HepG2 (cell line): ENCODE results near the gene RPS8. TPM values are rescaled to one million over a fixed set of nuclear protein-coding genes. Genes with fewer than 3 reads are reported as not detected.
A peak's percentile ranks its signal among the peaks of the same experiment; 100 is the strongest.

ENCODE experiments used
- ADNP ChIP-seq: sonication (generic); formaldehyde crosslinking; IDR thresholded peaks from 2 replicates; pipeline ENCODE4 v1.4.0; 2020; ENCODE audit warnings: missing genetic modification reagents
- FOSL2 ChIP-seq: sonication (generic); formaldehyde crosslinking; IDR thresholded peaks from 2 replicates; pipeline ENCODE4 v1.4.0; 2020; ENCODE audit warnings: missing genetic modification reagents
- KLF13 ChIP-seq: sonication (generic); formaldehyde crosslinking; IDR thresholded peaks from 2 replicates; pipeline ENCODE4 v1.4.0; 2020; ENCODE audit warnings: mild to moderate bottlenecking, missing genetic modification reagents
- MXI1 ChIP-seq: IDR thresholded peaks from 3 replicates; pipeline ENCODE4 v1.6.1; 2012; ENCODE audit warnings: low read depth, low read length, inconsistent platforms, borderline replicate concordance
- NFIB ChIP-seq: sonication (generic); formaldehyde crosslinking; IDR thresholded peaks from 2 replicates; pipeline ENCODE4 v1.9.0; 2021; ENCODE audit warnings: missing genetic modification reagents, mild to moderate bottlenecking, borderline replicate concordance
- PAF1 ChIP-seq: IDR thresholded peaks from 2 replicates; pipeline ENCODE4 v1.6.1; 2016; ENCODE audit warnings: missing genetic modification reagents, missing compliant biosample characterization
- PHB2 ChIP-seq: fragments of 450-650 bp; IDR thresholded peaks from 2 replicates; pipeline ENCODE4 v1.6.1; 2018; ENCODE audit not compliant: partially characterized antibody
- PHF21A ChIP-seq: sonication (generic); formaldehyde crosslinking; IDR thresholded peaks from 2 replicates; pipeline ENCODE4 v1.5.0; 2020; ENCODE audit warnings: mild to moderate bottlenecking, missing genetic modification reagents
- SRF ChIP-seq: IDR thresholded peaks from 2 replicates; pipeline ENCODE4 v1.6.1; 2011; ENCODE audit warnings: mild to moderate bottlenecking, low read depth, low read length, moderate library complexity
- ZFAT ChIP-seq: sonication (generic); formaldehyde crosslinking; conservative IDR thresholded peaks from 2 replicates; pipeline ENCODE4 v1.8.1; 2023; ENCODE audit warnings: missing genetic modification reagents, inconsistent platforms
- ZNF235 ChIP-seq: sonication (generic); formaldehyde crosslinking; IDR thresholded peaks from 2 replicates; pipeline ENCODE4 v1.8.1; 2023; ENCODE audit warnings: mild to moderate bottlenecking, missing genetic modification reagents, borderline replicate concordance
- ZNF333 ChIP-seq: sonication (generic); formaldehyde crosslinking; IDR thresholded peaks from 2 replicates; pipeline ENCODE4 v1.4.0; 2020; ENCODE audit warnings: mild to moderate bottlenecking, missing genetic modification reagents, borderline replicate concordance
- ZNF530 ChIP-seq: sonication (generic); formaldehyde crosslinking; IDR thresholded peaks from 2 replicates; pipeline ENCODE4 v1.5.0; 2020; ENCODE audit warnings: low read depth, mild to moderate bottlenecking, missing genetic modification reagents
- ZNF564 ChIP-seq: sonication (generic); formaldehyde crosslinking; IDR thresholded peaks from 2 replicates; pipeline ENCODE4 v1.8.1; 2023; ENCODE audit warnings: mild to moderate bottlenecking, missing genetic modification reagents
- ZNF724P ChIP-seq: sonication (generic); formaldehyde crosslinking; IDR thresholded peaks from 2 replicates; pipeline ENCODE4 v1.8.0; 2022; ENCODE audit warnings: missing genetic modification reagents, borderline replicate concordance
- ZNF776 ChIP-seq: sonication (generic); formaldehyde crosslinking; IDR thresholded peaks from 2 replicates; pipeline ENCODE4 v1.4.0; 2020; ENCODE audit warnings: mild to moderate bottlenecking, missing genetic modification reagents
- polyA plus RNA-seq, 8 experiments: library from polyadenylated mRNA; depleted of rRNA in 3 of 8; stranded (reverse) in 7 of 8; unstranded in 1 of 8; fragments of >200 nt; fragmentation: Illumina TruSeq in 4 of 8; extraction: Trizol in 4 of 8; gene quantifications; 2 replicates each; pipeline versions ENCODE4 v1.2.1 to v1.2.3, GENCODE V29; 2011 to 2016; ENCODE audit warnings: low read depth in 4 of 8, missing spikeins in 1 of 8, mixed read lengths in 1 of 8; ENCODE audit not compliant: insufficient read depth in 1 of 8
- total RNA-seq, 5 experiments: library from RNA; depleted of rRNA; stranded (reverse); fragments of >200 nt; fragmentation: Illumina TruSeq; extraction: Trizol; gene quantifications; 2 replicates each; pipeline ENCODE4 v1.2.3, GENCODE V29; 2016; ENCODE audit warnings: low read depth in 1 of 5
- TF ChIP-seq, protein P1 (sequence below): sonication (generic); formaldehyde crosslinking; IDR thresholded peaks from 2 replicates; pipeline ENCODE4 v1.5.1; 2020; ENCODE audit warnings: mild to moderate bottlenecking, missing genetic modification reagents
- TF ChIP-seq, protein P2 (sequence below): sonication (generic); formaldehyde crosslinking; IDR thresholded peaks from 2 replicates; pipeline ENCODE4 v1.5.0; 2020; ENCODE audit warnings: mild to moderate bottlenecking, missing genetic modification reagents
- TF ChIP-seq, protein P3 (sequence below): sonication (generic); formaldehyde crosslinking; IDR thresholded peaks from 2 replicates; pipeline ENCODE4 v1.4.0; 2020; ENCODE audit warnings: missing genetic modification reagents
- TF ChIP-seq, protein P4 (sequence below): IDR thresholded peaks from 2 replicates; pipeline ENCODE4 v1.6.1; 2016; ENCODE audit warnings: missing biosample characterization, missing genetic modification reagents, low read depth

Gene RPS8
- total and polyA plus RNA-seq, 2 of the 13 experiments (the other 11 are each of a cell fraction or from before 2014, with no cell fraction given), result 2,628 to 2,822 TPM

DNA sequence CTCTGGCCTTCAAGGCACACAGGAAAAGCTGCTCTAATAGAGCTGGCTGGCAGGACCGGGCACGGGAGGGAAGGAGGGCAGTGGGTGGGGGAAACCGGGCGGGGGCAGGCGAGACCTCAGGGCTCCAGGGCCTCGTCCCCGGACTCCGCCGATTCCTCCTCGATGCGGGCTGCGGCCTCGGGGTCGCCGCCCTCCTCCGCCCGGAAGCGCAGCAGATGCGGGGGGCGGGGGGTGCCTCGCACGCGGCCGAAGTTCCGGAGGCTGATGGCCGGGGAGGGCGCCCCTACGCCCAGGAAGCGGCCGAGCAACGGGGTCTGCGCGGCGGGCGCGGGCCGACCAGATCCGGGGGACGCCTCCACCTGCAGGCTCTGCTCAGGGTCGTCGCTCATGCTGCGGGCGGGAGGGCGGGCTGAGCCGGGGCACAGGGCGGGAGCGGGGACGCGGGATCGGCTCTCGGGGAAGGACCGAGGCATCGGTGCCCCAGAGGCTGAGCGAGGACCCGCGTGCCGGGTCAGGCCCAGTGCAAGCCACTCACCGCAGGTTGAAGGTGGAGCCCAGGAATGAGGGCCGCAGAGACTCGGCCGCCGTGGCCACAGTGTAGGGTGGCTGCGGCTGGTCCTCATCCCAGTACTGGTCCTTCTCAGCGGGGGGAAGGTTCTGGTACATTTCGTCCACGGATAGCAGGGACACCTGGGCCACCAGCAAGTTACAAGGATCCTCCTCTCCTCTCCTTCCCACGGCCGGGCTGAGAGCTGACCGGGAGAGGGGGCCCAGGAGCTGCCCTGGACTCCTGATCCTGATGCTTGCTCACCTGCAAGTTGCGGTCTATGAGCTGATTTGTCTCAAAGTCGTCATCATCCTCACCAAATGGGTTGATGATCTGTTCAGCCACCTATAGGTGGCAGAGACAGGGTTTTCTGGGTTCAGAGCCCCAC, 9.0 kb downstream of the RPS8 start (continued):
- TF ChIP-seq, protein P1, sequence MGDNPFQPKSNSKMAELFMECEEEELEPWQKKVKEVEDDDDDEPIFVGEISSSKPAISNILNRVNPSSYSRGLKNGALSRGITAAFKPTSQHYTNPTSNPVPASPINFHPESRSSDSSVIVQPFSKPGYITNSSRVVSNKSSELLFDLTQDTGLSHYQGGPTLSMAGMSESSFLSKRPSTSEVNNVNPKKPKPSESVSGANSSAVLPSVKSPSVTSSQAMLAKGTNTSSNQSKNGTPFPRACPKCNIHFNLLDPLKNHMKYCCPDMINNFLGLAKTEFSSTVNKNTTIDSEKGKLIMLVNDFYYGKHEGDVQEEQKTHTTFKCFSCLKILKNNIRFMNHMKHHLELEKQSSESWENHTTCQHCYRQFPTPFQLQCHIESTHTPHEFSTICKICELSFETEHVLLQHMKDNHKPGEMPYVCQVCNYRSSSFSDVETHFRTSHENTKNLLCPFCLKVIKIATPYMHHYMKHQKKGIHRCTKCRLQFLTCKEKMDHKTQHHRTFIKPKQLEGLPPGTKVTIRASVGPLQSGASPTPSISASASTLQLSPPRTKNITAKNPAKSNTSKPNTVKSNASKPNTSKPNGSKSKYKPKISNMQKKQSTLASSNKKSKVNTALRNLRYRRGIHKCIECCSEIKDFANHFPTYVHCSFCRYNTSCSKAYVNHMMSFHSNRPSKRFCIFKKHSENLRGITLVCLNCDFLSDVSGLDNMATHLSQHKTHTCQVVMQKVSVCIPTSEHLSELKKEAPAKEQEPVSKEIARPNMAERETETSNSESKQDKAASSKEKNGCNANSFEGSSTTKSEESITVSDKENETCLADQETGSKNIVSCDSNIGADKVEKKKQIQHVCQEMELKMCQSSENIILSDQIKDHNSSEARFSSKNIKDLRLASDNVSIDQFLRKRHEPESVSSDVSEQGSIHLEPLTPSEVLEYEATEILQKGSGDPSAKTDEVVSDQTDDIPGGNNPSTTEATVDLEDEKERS (CRISPR knock-in tag), result peak; percentile 32; the same call in 1 of the 2 replicates
- TF ChIP-seq, protein P2, sequence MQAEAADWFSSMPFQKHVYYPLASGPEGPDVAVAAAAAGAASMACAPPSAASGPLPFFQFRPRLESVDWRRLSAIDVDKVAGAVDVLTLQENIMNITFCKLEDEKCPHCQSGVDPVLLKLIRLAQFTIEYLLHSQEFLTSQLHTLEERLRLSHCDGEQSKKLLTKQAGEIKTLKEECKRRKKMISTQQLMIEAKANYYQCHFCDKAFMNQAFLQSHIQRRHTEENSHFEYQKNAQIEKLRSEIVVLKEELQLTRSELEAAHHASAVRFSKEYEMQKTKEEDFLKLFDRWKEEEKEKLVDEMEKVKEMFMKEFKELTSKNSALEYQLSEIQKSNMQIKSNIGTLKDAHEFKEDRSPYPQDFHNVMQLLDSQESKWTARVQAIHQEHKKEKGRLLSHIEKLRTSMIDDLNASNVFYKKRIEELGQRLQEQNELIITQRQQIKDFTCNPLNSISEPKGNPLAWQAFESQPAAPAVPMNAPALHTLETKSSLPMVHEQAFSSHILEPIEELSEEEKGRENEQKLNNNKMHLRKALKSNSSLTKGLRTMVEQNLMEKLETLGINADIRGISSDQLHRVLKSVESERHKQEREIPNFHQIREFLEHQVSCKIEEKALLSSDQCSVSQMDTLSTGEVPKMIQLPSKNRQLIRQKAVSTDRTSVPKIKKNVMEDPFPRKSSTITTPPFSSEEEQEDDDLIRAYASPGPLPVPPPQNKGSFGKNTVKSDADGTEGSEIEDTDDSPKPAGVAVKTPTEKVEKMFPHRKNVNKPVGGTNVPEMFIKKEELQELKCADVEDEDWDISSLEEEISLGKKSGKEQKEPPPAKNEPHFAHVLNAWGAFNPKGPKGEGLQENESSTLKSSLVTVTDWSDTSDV (CRISPR knock-in tag), result peak; percentile 33; the same call in 1 of the 2 replicates
- TF ChIP-seq ZNF235 (peak; percentile 33; the same call in 1 of the 2 replicates), ZNF724P (CRISPR knock-in tag) (0 out of 2 replicates have a peak, but pooled peaks have one; percentile 31), PHB2 (no peak), KLF13 (CRISPR knock-in tag) (no peak), NFIB (CRISPR knock-in tag) (no peak), ZNF530 (CRISPR knock-in tag) (no peak), MXI1 (no peak), PHF21A (CRISPR knock-in tag) (peak; percentile 32; the same call in 1 of the 2 replicates), ZFAT (no peak), ZNF776 (peak; percentile 75; the same call in 1 of the 2 replicates), ZNF564 (CRISPR knock-in tag) (no peak), FOSL2 (CRISPR knock-in tag) (0 out of 2 replicates have a peak, but pooled peaks have one; percentile 11), ZNF333 (CRISPR knock-in tag) (no peak), PAF1 (no peak), SRF (no peak), ADNP (no peak)
- TF ChIP-seq, protein P3, sequence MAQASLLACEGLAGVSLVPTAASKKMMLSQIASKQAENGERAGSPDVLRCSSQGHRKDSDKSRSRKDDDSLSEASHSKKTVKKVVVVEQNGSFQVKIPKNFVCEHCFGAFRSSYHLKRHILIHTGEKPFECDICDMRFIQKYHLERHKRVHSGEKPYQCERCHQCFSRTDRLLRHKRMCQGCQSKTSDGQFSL (CRISPR knock-in tag), result 0 out of 2 replicates have a peak, but pooled peaks have one; percentile 73
- TF ChIP-seq, protein P4, sequence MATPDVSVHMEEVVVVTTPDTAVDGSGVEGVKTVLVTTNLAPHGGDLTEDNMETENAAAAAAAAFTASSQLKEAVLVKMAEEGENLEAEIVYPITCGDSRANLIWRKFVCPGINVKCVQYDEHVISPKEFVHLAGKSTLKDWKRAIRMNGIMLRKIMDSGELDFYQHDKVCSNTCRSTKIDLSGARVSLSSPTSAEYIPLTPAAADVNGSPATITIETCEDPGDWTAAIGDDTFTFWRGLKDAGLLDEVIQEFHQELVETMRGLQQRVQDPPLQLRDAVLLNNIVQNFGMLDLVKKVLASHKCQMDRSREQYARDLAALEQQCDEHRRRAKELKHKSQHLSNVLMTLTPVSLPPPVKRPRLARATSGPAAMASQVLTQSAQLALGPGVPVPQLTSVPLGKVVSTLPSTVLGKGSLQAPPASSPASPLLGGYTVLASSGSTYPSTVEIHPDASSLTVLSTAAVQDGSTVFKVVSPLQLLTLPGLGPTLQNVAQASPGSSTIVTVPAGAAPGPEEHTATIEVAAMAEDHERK (CRISPR knock-in tag), result no peak; the same call in 1 of the 2 replicates
